Neural progenitor cell (in vitro differentiated cells): ENCODE data around the gene PLOD1. TPM values are rescaled to one million over a fixed set of nuclear protein-coding genes. Genes with fewer than 3 reads are reported as not detected.

Source experiments
- DNase-seq: peaks from one replicate; pipeline ENCODE4 v3.0.0-alpha.2; 2016; ENCODE audit warnings: low spot score
- H2AFZ ChIP-seq: fragments of 200-600 bp; sonication (generic); replicated peaks from 2 replicates; pipeline ENCODE4 v1.6.1; 2016; ENCODE audit warnings: antibody characterized with exemption
- H3F3A ChIP-seq: fragments of 200-600 bp; sonication (generic); 2 replicates; pipeline ENCODE4 v1.6.1; 2016; ENCODE audit warnings: antibody characterized with exemption, low read depth
- H3K27ac ChIP-seq: fragments of 200-600 bp; sonication (generic); 2 replicates; pipeline ENCODE4 v1.5.1; 2016; ENCODE audit warnings: mild to moderate bottlenecking
- H3K27me3 ChIP-seq: fragments of 200-600 bp; sonication (generic); 2 replicates; pipeline ENCODE4 v1.6.1; 2016; ENCODE audit warnings: mild to moderate bottlenecking, moderate library complexity
- H3K36me3 ChIP-seq: fragments of 200-600 bp; sonication (generic); 2 replicates; pipeline ENCODE4 v1.5.1; 2016
- H3K4me1 ChIP-seq: fragments of 200-600 bp; sonication (generic); 2 replicates; pipeline ENCODE4 v1.6.1; 2016; ENCODE audit warnings: mixed run types
- H3K4me2 ChIP-seq: fragments of 200-600 bp; sonication (generic); 2 replicates; pipeline ENCODE4 v1.6.1; 2016
- H3K4me3 ChIP-seq: fragments of 200-600 bp; sonication (generic); 2 replicates; pipeline ENCODE4 v1.5.1; 2016
- H3K79me2 ChIP-seq: fragments of 200-600 bp; sonication (generic); 2 replicates; pipeline ENCODE4 v1.6.1; 2016; ENCODE audit warnings: low read depth
- H3K9ac ChIP-seq: fragments of 200-600 bp; sonication (generic); 2 replicates; pipeline ENCODE4 v1.6.1; 2016
- H3K9me3 ChIP-seq: fragments of 200-600 bp; sonication (generic); 2 replicates; pipeline ENCODE4 v1.5.1; 2016; ENCODE audit warnings: low read depth
- H4K20me1 ChIP-seq: fragments of 200-600 bp; sonication (generic); 2 replicates; pipeline ENCODE4 v1.6.1; 2016; ENCODE audit warnings: low read depth
- H3K27ac Mint-ChIP-seq: 3 replicates; pipeline ENCODE4 v1.8.0; 2021; ENCODE audit warnings: mixed read lengths
- H3K27me3 Mint-ChIP-seq: 2 replicates; pipeline ENCODE4 v1.8.0; 2022; ENCODE audit warnings: low read depth, mild to moderate bottlenecking, inconsistent platforms, moderate library complexity, mixed read lengths; ENCODE audit not compliant: insufficient read depth
- H3K36me3 Mint-ChIP-seq: 3 replicates; pipeline ENCODE4 v1.8.0; 2021; ENCODE audit warnings: mixed read lengths
- H3K4me1 Mint-ChIP-seq: 3 replicates; pipeline ENCODE4 v1.8.0; 2021; ENCODE audit warnings: mixed read lengths
- H3K4me3 Mint-ChIP-seq: 3 replicates; pipeline ENCODE4 v1.8.0; 2021; ENCODE audit warnings: mild to moderate bottlenecking, moderate library complexity, mixed read lengths
- H3K9me3 Mint-ChIP-seq: 3 replicates; pipeline ENCODE4 v1.8.0; 2020; ENCODE audit warnings: mixed read lengths
- EZH2 ChIP-seq: fragments of 200-600 bp; sonication (generic); IDR thresholded peaks from 2 replicates; pipeline ENCODE4 v1.6.1; 2017; ENCODE audit warnings: antibody characterized with exemption, mild to moderate bottlenecking, moderate library complexity
- EZH2phosphoT487 ChIP-seq: fragments of 200-600 bp; sonication (generic); IDR thresholded peaks from 2 replicates; pipeline ENCODE4 v1.6.1; 2017; ENCODE audit warnings: antibody characterized with exemption
- total RNA-seq: library from RNA; depleted of rRNA; stranded (reverse); fragments of >200 nt; gene quantifications from 2 replicates; pipeline ENCODE4 v1.2.3, GENCODE V29; 2015; ENCODE audit warnings: low replicate concordance
- TF ChIP-seq, protein P1 (sequence below): fragments of 200-600 bp; sonication (generic); IDR thresholded peaks from 2 replicates; pipeline ENCODE4 v1.5.1; 2017; ENCODE audit warnings: antibody characterized with exemption, mild to moderate bottlenecking

Gene PLOD1
- total RNA-seq, 1 donor from 2014 or later = 27.2 TPM

DNA sequence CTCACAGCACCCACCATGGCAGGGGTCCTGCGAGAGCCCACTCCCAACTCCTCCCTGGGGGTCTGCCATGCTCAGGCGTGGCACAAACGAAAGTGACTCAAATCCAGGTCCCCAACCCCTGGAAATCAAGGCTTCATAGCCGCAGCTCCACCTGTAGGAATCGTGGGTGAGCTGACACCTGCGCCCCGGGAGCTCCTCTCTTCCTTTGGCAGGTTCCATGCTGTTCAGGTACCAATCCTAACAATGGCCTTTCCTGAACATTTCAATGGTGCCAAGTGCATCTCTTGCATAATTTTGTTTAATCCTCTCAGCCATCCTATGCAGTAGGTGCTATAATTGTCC, 46.9 kb upstream of the PLOD1 start:
- H3K9me3 ChIP-seq = no peaks in the 10 kb centered on the region
- H3F3A ChIP-seq = no peaks in the 10 kb centered on the region
- Mint-ChIP-seq H3K4me3 (no peak overlapping the region), H3K27me3 (no peaks in the 10 kb centered on the region), H3K36me3 (no peaks in the 10 kb centered on the region), H3K4me1 (peaks cover 5% of the 10 kb centered on the region), H3K27ac (no peak overlapping the region), H3K9me3 (no peaks in the 10 kb centered on the region)
- no peaks in the 10 kb centered on the region for H4K20me1 ChIP-seq
- no peak overlapping the region for H3K9ac ChIP-seq
- H3K79me2 ChIP-seq = no peaks in the 10 kb centered on the region
- no peaks in the 10 kb centered on the region for H3K27me3 ChIP-seq
- DNase-seq = no peak
- TF ChIP-seq EZH2 (no peak), EZH2phosphoT487 (no peak)
- TF ChIP-seq, protein P1, sequence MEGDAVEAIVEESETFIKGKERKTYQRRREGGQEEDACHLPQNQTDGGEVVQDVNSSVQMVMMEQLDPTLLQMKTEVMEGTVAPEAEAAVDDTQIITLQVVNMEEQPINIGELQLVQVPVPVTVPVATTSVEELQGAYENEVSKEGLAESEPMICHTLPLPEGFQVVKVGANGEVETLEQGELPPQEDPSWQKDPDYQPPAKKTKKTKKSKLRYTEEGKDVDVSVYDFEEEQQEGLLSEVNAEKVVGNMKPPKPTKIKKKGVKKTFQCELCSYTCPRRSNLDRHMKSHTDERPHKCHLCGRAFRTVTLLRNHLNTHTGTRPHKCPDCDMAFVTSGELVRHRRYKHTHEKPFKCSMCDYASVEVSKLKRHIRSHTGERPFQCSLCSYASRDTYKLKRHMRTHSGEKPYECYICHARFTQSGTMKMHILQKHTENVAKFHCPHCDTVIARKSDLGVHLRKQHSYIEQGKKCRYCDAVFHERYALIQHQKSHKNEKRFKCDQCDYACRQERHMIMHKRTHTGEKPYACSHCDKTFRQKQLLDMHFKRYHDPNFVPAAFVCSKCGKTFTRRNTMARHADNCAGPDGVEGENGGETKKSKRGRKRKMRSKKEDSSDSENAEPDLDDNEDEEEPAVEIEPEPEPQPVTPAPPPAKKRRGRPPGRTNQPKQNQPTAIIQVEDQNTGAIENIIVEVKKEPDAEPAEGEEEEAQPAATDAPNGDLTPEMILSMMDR = no peak
- no peaks in the 10 kb centered on the region for H3K36me3 ChIP-seq
- no peak overlapping the region for H2AFZ ChIP-seq
- H3K4me3 ChIP-seq = no peak overlapping the region
- no peak overlapping the region for H3K27ac ChIP-seq
- H3K4me1 ChIP-seq = no peaks in the 10 kb centered on the region
- no peak overlapping the region for H3K4me2 ChIP-seq

DNA sequence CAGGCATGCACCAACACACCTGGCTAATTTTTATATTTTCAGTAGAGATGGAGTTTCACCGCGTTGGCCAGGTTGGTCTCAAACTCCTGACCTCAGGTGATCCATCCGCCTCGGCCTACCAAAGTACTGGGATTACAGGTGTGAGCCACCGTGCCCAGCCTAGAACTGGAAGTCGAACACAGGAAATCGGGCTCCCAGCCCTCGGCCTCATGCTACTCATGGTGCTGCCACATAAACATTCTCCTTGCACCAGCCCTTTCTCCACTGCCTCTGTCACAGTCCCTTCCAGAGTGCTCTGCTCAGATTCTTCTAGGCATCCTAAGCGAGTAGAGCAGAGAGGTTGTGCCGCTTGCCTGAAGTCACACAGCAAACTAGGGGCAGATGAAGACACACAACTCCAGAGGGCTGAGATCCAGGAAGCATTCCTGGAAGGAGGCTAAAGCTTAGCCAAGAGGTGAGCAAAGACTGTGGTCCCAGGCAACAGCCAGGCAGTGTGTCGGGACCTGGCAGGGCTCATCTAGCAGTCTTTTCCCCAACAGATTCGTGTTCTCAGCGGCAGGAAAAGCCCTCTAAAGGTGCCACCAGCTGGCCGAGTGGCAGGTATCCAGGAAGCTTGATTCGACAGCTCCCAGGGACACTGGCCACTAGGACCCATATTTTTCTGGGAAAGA, 46.2 kb upstream of the PLOD1 start:
- Histone ChIP-seq H3K4me2 (no peak overlapping the region), H2AFZ (no peak overlapping the region), H3K27me3 (no peaks in the 10 kb centered on the region), H3F3A (no peaks in the 10 kb centered on the region), H3K9me3 (no peaks in the 10 kb centered on the region), H3K79me2 (no peaks in the 10 kb centered on the region), H4K20me1 (no peaks in the 10 kb centered on the region), H3K4me3 (no peak overlapping the region), H3K27ac (no peak overlapping the region), H3K9ac (no peak overlapping the region), H3K4me1 (no peaks in the 10 kb centered on the region), H3K36me3 (no peaks in the 10 kb centered on the region)
- no peaks in the 10 kb centered on the region for H3K27me3 Mint-ChIP-seq
- H3K36me3 Mint-ChIP-seq = no peaks in the 10 kb centered on the region
- no peaks in the 10 kb centered on the region for H3K9me3 Mint-ChIP-seq
- no peak for DNase-seq
- no peak overlapping the region for H3K27ac Mint-ChIP-seq
- no peak for TF ChIP-seq EZH2phosphoT487
- TF ChIP-seq, protein P1 = no peak
- no peak for TF ChIP-seq EZH2
- no peak overlapping the region for H3K4me3 Mint-ChIP-seq
- peaks cover under 1% of the 10 kb centered on the region for H3K4me1 Mint-ChIP-seq

GRCh38 chr1:11888877-11889208, 45.7 kb upstream of the PLOD1 start:
- H3K9me3 Mint-ChIP-seq = no peaks in the 10 kb centered on the region
- TF ChIP-seq EZH2phosphoT487 = no peak
- no peak overlapping the region for H3K27ac Mint-ChIP-seq

DNA sequence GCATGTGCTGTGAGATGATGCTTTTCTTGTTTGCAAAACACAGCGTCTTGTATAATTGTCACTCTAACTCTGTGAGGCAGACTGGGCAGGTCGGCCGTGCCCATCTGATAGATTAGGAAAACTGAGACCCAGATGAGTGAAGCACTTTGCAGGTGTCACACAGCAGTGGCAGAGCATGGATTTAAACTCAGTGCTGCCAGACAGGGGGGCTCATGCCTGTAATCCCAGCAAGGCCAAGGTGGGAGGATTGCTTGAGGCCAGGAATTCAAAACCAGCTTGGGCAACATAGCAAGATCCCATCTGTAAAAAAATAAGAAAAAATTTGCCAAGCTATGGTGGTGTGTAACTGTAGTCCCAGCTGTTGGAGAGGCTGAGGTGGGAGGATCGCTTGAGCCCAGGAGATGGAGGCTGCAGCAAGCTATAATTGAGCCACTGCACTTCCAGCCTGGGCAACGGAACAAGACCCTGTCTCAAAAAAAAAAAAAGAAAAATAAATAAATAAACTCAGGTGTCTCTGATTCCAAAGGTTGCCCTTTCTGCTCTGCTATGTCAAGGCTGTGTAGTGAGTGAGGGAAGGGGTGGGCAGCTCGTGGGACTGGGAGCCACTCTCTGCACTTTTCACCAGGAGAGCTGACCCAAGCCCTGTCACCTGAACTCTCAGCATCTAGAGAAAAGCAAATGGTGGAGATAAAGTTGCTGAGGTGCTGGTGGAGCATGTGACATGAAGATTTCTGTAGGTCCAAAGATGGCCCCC, 42.9 kb upstream of the PLOD1 start:
- Mint-ChIP-seq H3K27ac (no peak overlapping the region), H3K4me1 (no peaks in the 10 kb centered on the region), H3K4me3 (no peak overlapping the region), H3K27me3 (no peaks in the 10 kb centered on the region), H3K9me3 (no peaks in the 10 kb centered on the region), H3K36me3 (no peaks in the 10 kb centered on the region)
- H3K4me1 ChIP-seq = no peaks in the 10 kb centered on the region
- H3F3A ChIP-seq = no peaks in the 10 kb centered on the region
- H3K27ac ChIP-seq = no peak overlapping the region
- H3K9me3 ChIP-seq = no peaks in the 10 kb centered on the region
- no peak overlapping the region for H3K4me2 ChIP-seq
- TF ChIP-seq EZH2 = no peak
- no peak overlapping the region for H2AFZ ChIP-seq
- H4K20me1 ChIP-seq = no peaks in the 10 kb centered on the region
- H3K9ac ChIP-seq = no peak overlapping the region
- H3K36me3 ChIP-seq = no peaks in the 10 kb centered on the region
- no peaks in the 10 kb centered on the region for H3K79me2 ChIP-seq
- no peak overlapping the region for H3K4me3 ChIP-seq
- DNase-seq = no peak
- H3K27me3 ChIP-seq = no peaks in the 10 kb centered on the region

More at GRCh38 chr1:11888877-11889208, 45.7 kb upstream of the PLOD1 start:
- Histone ChIP-seq H3K4me1 (no peaks in the 10 kb centered on the region), H3K36me3 (no peaks in the 10 kb centered on the region), H3K9ac (no peak overlapping the region), H3K27ac (no peak overlapping the region), H3K4me3 (no peak overlapping the region), H3K79me2 (no peaks in the 10 kb centered on the region), H4K20me1 (no peaks in the 10 kb centered on the region), H3K9me3 (no peaks in the 10 kb centered on the region), H2AFZ (no peak overlapping the region), H3F3A (no peaks in the 10 kb centered on the region), H3K4me2 (no peak overlapping the region), H3K27me3 (no peaks in the 10 kb centered on the region)
- H3K36me3 Mint-ChIP-seq = no peaks in the 10 kb centered on the region
- no peaks in the 10 kb centered on the region for H3K27me3 Mint-ChIP-seq
- no peaks in the 10 kb centered on the region for H3K4me1 Mint-ChIP-seq
- DNase-seq = no peak
- H3K4me3 Mint-ChIP-seq = no peak overlapping the region
